Measurements from ENCODE around the gene PPP2CA.
"Not testable (repeated sequence)": the region's sequence is repeated elsewhere in the genome, so short reads cannot be mapped to it uniquely, and the experiment has no call there.

GRCh38 chr5:134152173-134152832 lies 73.6 kb downstream of the PPP2CA start:
- TF ChIP-seq CTCF (IDR thresholded peaks at IDR 0.05 in 2 of 3, conservative IDR thresholded peaks at IDR 0.05 in 1 of 3; ENCODE audit: control insufficient read depth in 2 of 3, extremely low read depth in 1 of 3, insufficient read depth in 1 of 3, low read depth in 3 of 3, low read length in 3 of 3); RFX5 (IDR thresholded peaks at IDR 0.05; ENCODE audit: low read depth, low read length); NFIC (IDR thresholded peaks at IDR 0.05; ENCODE audit: low read depth, low read length); SREBF2 (IDR thresholded peaks at IDR 0.05; ENCODE audit: low read length); BHLHE40 (IDR thresholded peaks at IDR 0.05; ENCODE audit: borderline replicate concordance in 1 of 2, low read depth in 2 of 2, low read length in 1 of 2); EZH2 (IDR thresholded peaks at IDR 0.05; ENCODE audit: borderline replicate concordance, control insufficient read depth, low read depth, low read length); POLR2A (IDR thresholded peaks at IDR 0.05; ENCODE audit: low read depth, low read length); CHD2 (IDR thresholded peaks at IDR 0.05; ENCODE audit: borderline replicate concordance, low read depth, low read length); IKZF1 (conservative IDR thresholded peaks at IDR 0.05); NFYB (IDR thresholded peaks at IDR 0.05; ENCODE audit: insufficient read depth, low read depth, low read length); TAF1 (IDR thresholded peaks at IDR 0.05; ENCODE audit: borderline replicate concordance, low read depth, low read length): not testable (repeated sequence)
- TF ChIP-seq, protein P1, sequence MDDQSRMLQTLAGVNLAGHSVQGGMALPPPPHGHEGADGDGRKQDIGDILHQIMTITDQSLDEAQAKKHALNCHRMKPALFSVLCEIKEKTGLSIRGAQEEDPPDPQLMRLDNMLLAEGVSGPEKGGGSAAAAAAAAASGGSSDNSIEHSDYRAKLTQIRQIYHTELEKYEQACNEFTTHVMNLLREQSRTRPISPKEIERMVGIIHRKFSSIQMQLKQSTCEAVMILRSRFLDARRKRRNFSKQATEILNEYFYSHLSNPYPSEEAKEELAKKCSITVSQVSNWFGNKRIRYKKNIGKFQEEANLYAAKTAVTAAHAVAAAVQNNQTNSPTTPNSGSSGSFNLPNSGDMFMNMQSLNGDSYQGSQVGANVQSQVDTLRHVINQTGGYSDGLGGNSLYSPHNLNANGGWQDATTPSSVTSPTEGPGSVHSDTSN (IDR thresholded peaks at IDR 0.05; ENCODE audit: insufficient replicate concordance, low read depth, low read length): not testable (repeated sequence)
- TF ChIP-seq, protein P2, sequence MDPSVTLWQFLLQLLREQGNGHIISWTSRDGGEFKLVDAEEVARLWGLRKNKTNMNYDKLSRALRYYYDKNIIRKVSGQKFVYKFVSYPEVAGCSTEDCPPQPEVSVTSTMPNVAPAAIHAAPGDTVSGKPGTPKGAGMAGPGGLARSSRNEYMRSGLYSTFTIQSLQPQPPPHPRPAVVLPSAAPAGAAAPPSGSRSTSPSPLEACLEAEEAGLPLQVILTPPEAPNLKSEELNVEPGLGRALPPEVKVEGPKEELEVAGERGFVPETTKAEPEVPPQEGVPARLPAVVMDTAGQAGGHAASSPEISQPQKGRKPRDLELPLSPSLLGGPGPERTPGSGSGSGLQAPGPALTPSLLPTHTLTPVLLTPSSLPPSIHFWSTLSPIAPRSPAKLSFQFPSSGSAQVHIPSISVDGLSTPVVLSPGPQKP (IDR thresholded peaks at IDR 0.05; ENCODE audit: low read depth, low read length): not testable (repeated sequence)

Measured in GM12878 (cell line).